ENCODE results near the gene DCST2. TPM values are rescaled to one million over a fixed set of nuclear protein-coding genes. Genes with fewer than 3 reads are reported as not detected.

The DCST2 gene
- polyA plus RNA-seq, 3 donors: 0.85 to 1.3 (median 1.3) TPM

- DNase-seq (ENCODE audit: low read depth in 3 of 3, low spot score in 2 of 3): no peak
These were observed 3.3 kb downstream of the DCST2 start for GRCh38 chr1:155030243-155030795.

DNA sequence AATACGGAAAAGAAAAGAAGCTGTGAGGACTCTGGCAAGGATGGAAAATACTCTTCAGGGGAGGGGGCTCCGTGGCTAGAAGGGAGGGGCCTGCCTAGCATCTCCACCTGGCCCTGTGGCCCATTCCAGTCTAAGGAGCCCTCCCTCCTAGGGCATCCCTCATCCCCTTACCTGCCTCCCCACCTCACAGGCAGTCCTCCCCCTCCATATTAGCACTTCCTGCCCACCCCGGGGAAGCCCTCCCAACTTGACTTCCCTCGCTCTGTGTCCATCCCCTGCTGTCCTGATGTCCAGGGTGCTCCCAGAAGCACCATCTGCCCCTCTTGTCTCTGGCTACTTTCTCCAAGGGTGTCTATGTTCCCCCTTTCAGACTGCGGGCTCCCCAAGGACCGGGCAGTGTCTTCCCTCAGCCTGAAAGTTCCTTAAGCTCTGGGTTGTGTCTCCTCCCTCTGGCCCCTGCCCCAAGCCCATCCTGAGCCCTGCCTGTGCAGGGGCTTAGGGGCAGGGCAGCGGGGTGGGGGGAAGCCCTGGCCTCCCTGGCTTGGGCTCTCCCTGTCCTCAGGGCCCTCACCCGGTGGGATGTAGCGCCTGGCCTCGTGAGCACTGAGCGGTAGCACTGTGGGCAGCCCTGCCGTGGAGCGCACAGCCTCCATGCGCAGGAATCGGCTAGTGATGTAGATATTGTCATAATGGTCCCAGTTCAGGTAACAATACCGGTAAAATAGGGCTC is 3.9 kb downstream of the DCST2 start:
- no peak for DNase-seq (ENCODE audit: low read depth in 3 of 3, low spot score in 2 of 3)

- DNase-seq (ENCODE audit: low read depth in 3 of 3, low spot score in 2 of 3): no peak
These were observed 7.0 kb downstream of the DCST2 start for GRCh38 chr1:155026588-155026987.

DNA sequence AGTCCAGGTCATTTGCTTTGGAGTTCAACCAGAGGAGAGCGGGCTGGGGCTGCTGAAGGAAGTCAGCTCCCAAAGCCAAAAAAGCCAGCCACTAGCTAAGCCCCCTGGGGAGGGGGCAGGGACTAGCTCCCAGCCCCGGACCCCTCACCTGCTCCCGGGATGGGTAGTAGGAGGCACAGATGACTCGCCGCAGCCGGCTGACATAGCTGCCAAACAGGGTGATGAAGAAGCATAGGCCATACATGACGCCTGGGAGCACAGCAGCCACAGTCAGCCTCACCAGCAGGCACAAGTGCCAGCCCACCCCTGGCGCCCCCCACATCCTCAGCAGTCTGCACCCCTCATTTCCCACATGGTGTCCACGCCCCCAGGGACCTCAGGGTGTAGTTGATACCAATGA is 7.4 kb downstream of the DCST2 start:
- no peak for DNase-seq (ENCODE audit: low read depth in 3 of 3, low spot score in 2 of 3)

- DNase-seq (ENCODE audit: low read depth in 3 of 3, low spot score in 2 of 3): no peak
These were observed 9.3 kb downstream of the DCST2 start for GRCh38 chr1:155024315-155024714.

GRCh38 chr1:155023627-155024026 is 10.0 kb downstream of the DCST2 start:
- DNase-seq (ENCODE audit: low read depth in 3 of 3, low spot score in 2 of 3): no peak

GRCh38 chr1:155022927-155023236 is 10.7 kb downstream of the DCST2 start:
- no peak for DNase-seq (ENCODE audit: low read depth in 3 of 3, low spot score in 2 of 3)

DNA sequence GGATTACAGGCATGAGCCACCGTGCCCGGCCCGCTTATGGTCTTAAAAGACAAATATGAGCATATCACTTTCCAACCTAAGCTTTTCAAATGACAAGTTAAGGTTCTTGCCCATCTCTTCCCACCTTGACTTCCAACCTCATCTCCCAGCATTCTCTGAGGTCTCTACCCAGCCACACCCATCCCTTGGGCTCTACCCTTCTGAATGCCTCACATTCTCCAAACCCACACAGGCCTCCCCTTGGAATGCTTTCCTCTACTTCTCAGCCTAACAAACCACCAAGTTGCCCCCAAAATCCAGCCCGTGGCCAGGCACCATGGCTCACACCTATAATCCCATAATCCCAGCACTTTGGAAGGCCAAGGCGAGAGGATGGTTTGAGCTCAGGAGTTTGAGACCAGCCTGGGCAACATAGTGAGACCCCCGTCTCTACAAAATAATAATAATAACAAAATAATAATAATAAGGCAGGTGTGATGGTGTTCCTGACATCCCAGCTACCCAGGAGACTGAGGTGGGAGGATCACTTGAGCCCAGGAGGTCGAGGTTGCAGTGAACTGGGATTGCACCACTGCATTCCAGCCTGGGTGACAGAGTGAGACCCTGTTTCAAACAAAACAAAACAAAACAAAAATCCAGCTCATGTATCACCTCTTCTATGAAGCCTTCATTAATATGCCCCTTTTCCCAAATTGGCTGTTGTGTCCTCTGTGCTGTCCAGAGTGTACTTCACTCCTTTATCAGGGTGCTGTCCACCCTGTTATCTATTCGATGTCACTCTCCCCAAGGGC is 11.2 kb downstream of the DCST2 start:
- no peak for DNase-seq (ENCODE audit: low read depth in 3 of 3, low spot score in 2 of 3)

- no peak for DNase-seq (ENCODE audit: low read depth in 3 of 3, low spot score in 2 of 3)
These were observed 14.0 kb downstream of the DCST2 start for GRCh38 chr1:155019377-155020245.

- DNase-seq (ENCODE audit: low read depth in 3 of 3, low spot score in 2 of 3): no peak
These were observed 14.8 kb downstream of the DCST2 start for GRCh38 chr1:155018617-155019348.

DNA sequence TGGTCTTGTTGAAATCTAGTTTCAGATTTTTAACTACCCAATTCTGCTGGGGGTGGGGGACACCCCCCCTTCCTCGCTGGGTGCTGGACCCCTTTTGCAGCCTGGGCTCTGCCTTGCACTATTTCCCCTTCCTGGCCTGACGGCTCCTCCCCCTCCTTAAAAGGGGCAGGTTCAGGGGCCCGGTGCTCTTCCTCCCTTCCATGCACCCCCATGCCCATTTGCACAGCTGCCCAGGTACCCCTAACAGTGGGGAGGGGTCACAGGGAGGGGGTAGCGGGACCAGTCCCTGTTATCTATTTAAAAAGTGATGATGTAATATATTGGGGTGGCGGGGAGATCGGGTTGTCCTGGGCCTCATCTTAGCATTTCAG is 15.7 kb downstream of the DCST2 start:
- no peak for DNase-seq (ENCODE audit: low read depth in 3 of 3, low spot score in 2 of 3)

DNA sequence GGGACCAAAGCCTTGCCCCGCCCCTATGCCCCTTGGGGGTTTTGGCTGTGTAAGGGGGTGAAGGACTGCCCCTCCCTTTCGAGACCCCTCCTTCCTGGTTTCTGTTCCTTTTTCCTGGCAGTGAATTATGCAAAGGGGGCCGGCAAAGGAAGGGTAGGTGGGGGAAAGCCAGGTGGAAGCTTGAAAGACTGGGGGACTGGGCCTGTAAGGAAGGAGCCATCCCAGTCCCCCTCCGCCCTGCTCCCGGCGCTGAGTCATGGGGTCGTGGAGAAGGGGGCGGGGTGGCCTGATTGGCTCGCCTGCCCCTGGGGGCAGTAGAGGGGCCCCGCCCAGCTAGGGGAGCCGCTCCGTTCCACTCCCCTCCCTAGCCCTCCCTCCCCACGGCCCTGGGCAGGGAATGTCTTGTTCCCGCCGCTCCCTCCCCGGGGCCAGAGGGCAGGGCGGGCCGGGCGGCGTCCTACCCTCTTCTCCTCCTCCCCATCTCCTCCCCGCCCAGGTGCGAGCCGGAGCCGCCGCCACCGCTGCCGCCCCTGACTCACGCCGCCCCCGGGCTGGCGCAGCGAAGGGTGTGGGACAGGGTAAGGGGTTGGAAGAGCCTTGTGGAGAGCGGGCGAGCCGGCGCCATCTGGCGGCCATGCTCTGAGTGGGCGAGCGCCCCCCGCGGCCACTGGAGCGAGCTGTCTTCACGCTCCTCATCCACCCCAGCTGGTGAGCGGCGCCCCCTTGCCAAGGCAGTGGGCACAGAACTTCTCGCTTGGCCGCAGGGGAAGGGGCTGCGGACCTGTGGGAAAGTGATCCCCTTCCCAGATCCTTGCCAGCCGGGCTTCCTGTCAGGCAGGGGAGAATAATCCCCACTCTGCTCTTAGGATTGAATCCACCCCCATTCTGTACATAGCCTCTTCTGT is 16.3 kb downstream of the DCST2 start:
- DNase-seq (ENCODE audit: low read depth in 3 of 3, low spot score in 2 of 3): no peak

DNA sequence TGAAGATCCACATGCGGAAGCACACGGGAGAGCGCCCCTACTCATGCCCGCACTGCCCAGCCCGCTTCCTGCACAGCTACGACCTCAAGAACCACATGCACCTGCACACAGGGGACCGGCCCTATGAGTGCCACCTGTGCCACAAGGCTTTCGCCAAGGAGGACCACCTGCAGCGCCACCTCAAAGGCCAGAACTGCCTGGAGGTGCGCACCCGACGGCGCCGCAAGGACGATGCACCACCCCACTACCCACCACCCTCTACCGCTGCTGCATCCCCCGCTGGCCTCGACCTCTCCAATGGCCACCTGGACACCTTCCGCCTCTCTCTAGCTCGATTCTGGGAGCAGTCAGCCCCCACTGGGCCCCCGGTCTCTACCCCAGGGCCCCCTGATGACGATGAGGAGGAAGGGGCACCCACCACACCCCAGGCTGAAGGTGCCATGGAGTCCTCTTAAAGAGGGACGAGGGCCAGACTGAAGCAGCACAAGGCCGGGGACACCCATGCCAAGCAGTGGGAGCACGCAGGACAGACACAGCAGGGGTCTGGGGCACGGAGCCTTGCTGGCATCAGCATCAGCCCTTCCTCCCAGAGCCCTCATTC is 17.2 kb downstream of the DCST2 start:
- no peak for DNase-seq (ENCODE audit: low read depth in 3 of 3, low spot score in 2 of 3)

DNA sequence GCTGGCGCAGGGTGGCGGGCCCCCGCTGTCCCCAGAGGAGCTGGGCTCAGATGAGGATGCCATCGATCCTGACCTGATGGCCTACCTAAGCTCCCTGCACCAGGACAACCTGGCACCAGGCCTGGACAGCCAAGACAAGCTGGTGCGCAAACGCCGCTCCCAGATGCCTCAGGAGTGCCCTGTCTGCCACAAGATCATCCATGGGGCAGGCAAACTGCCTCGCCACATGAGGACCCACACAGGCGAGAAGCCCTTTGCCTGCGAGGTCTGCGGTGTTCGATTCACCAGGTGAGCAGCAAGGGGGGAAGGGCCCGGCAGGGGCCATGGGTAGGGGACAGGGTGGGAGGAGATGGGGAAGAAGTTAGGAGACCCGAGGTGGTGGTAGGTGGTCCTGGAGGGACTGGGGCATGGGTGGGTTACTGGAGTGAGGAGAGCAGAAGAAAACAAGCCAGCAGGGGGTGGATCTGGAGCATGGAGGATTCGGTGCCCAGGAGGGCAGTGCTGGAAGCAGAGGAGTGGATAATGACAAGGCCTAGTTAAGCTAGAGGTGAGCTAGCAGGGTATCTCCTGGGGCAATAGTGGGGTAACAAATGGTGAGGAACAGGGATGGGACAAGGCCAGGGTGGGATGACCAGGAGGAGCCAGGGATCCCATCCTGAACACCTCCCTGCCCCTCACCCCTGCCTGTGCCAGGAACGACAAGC is 17.9 kb downstream of the DCST2 start:
- DNase-seq (ENCODE audit: low read depth in 3 of 3, low spot score in 2 of 3): no peak

- no peak for DNase-seq (ENCODE audit: low read depth in 3 of 3, low spot score in 2 of 3)
These were observed 18.7 kb downstream of the DCST2 start for GRCh38 chr1:155014709-155015508.

DNA sequence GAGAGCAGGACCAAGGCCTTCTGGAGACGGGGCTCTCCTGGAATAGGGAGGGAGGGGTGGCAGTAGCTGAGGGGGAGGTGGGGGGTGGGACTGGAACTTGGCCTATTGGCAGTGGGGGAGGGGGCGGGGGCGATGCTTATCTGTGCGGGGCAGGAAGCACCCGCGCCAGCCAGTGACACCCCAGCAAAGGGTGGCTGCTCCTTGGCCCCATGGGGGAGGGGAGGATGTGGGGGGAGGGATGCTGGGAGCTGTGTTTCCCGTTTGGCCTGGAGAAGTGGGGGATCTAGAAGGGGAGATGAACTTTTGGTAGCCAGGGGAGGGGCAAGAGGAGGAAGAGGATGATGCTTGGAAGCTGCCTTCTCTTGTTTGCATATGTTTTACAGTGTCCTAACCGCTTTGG is 19.9 kb downstream of the DCST2 start:
- DNase-seq (ENCODE audit: low read depth in 3 of 3, low spot score in 2 of 3): no peak

DNA sequence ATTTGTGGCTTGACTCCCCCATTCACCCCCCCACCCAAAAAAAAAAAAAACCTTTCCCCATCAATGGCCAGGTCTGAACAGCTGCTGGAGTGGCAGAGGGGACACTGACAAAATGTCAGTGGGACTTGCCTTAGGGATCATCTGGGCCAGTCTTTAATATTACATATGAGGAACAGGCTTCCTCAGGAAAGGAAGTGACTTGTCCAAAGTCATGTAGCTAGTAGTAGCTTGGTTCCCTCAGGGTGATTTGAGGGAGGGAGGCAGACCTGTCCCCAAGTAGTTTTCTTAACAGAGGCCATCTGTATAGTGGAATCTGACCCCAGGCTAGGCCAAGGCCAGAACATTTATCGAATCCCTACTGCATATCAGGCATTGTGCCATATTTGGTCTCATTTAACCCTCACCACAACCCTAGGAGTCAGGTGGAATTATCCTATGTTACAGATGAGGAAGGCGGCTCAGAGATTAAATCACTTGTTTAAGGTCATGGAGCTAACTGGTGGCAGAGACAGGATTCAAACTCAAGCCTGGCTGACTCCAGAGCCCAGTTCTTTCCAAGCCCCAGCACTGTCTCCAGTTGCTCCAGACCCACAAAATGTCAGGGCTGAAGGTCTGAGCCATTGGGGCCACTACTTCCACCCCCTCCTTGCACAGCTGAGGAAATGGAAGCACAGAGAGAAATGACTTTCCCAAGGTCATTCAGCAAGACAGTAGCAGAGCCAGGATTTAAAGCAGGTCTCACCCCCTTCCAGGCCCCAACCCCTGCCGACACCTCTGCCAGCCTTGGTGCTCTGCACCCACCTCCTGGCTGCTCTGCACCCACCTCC is 20.6 kb downstream of the DCST2 start:
- no peak for DNase-seq (ENCODE audit: low read depth in 3 of 3, low spot score in 2 of 3)
